Sigmoid colon (tissue), 7 donors: ENCODE measurements around the gene DNAH10. TPM values are rescaled to one million over a fixed set of nuclear protein-coding genes. Genes with fewer than 3 reads are reported as not detected.

ENCODE experiments used
- DNase-seq: peaks from one replicate; pipeline ENCODE4 v3.0.0-alpha.2; 2019
- H3K27ac ChIP-seq, 4 donors: fragments of 200-600 bp; sonication (generic); one replicate each; pipeline ENCODE4 v1.5.1; 2016 to 2019; ENCODE audit warnings: mild to moderate bottlenecking in 1 of 4
- H3K27me3 ChIP-seq, 3 donors: fragments of 200-600 bp; sonication (generic); one replicate each; pipeline ENCODE4 v1.5.1; 2019; ENCODE audit warnings: mild to moderate bottlenecking in 1 of 3
- H3K36me3 ChIP-seq, 4 donors: fragments of 200-600 bp; sonication (generic); one replicate each; pipeline ENCODE4 v1.5.1; 2016 to 2019
- H3K4me1 ChIP-seq, 4 donors: fragments of 200-600 bp; sonication (generic); one replicate each; pipeline ENCODE4 v1.5.1; 2017 to 2019
- H3K4me3 ChIP-seq, 4 donors: fragments of 200-600 bp; sonication (generic); one replicate each; pipeline ENCODE4 v1.5.1; 2017 to 2019; ENCODE audit warnings: mild to moderate bottlenecking in 2 of 4, moderate library complexity in 1 of 4
- H3K9me3 ChIP-seq, 4 donors: fragments of 200-600 bp in 3 of 4; sonication (generic) in 3 of 4; one replicate each; pipeline versions ENCODE4 v1.5.1 to v1.6.1; 2013 to 2019
- EP300 ChIP-seq, 4 donors: sonication (generic); formaldehyde crosslinking; IDR thresholded peaks; one replicate each; pipeline ENCODE4 v1.6.1; 2017; ENCODE audit warnings: antibody characterized with exemption in 4 of 4
- POLR2A ChIP-seq, 2 donors: fragments of 450-650 bp; IDR thresholded peaks; one replicate each; pipeline ENCODE4 v1.6.1; 2016; ENCODE audit warnings: antibody characterized with exemption in 2 of 2, mild to moderate bottlenecking in 2 of 2, moderate library complexity in 2 of 2
- POLR2AphosphoS5 ChIP-seq, 4 donors: sonication (generic); formaldehyde crosslinking; IDR thresholded peaks; one replicate each; pipeline ENCODE4 v1.6.1; 2017; ENCODE audit warnings: antibody characterized with exemption in 4 of 4
- WGBS, 2 donors: extraction: QIAGEN DNeasy Blood & Tissue Kit; methylation state at CpG; one replicate each; pipeline ENCODE4 v1.1.7; 2013; 5-methylcytosine and 5-hydroxymethylcytosine counted together
- intact Hi-C: fragments of 100-400 bp; cut with DNase I; formaldehyde crosslinking; loops from one replicate; pipeline ENCODE4 v1.15.1; 2023
- polyA plus RNA-seq, 3 donors: library from polyadenylated mRNA; stranded (reverse); fragments of 200-250 nt; gene quantifications; one replicate each; pipeline ENCODE4 v1.2.3, GENCODE V29; 2013
- total RNA-seq, 4 donors: library from RNA; depleted of rRNA; stranded (reverse); fragments of >200 nt; gene quantifications; one replicate each; pipeline ENCODE4 v1.1.0, GENCODE V29; 2016
- TF ChIP-seq, protein P1 (sequence below), 4 experiments: fragments of 450-650 bp in 3 of 4; fragments of 200-600 bp in 1 of 4; IDR thresholded peaks; one replicate each; pipeline ENCODE4 v1.5.1; 2016 to 2019; ENCODE audit warnings: antibody characterized with exemption in 4 of 4, mild to moderate bottlenecking in 3 of 4, moderate library complexity in 2 of 4
- donor health status: healthy with polysubstance abuse.
- donor health status: Bipolar disorder and iron deficiency.
- donor health status: healthy.

The DNAH10 gene
- total and polyA plus RNA-seq, 7 donors: under 0.01 to 0.29 (median 0.16) TPM; not detected in 4

DNA sequence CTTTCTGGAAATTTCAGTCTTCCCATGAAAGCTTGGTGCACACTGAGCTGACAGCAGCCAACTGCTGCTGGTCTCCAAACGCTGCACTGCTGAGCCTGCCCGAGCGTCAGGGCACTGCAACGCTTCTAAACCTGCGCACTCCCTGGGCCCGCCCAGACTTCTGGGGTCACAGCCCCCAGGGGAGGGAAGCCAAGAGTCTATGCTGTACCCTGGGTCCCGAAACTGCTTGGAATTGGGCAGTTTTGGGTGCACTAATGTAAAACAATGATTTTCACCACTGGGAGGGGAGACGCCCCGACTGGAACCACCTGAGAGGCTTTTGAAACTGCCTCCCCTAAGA, 178.5 kb downstream of the DNAH10 start:
- no peaks in the 10 kb centered on the region for H3K27me3 ChIP-seq
- H3K4me3 ChIP-seq: no peak overlapping the region
- intact Hi-C loops: no loop called here
- no peak overlapping the region for H3K27ac ChIP-seq
- TF ChIP-seq EP300 (IDR thresholded peaks at IDR 0.05): no peak
- no peak for TF ChIP-seq POLR2A (IDR thresholded peaks at IDR 0.05)
- TF ChIP-seq, protein P1, sequence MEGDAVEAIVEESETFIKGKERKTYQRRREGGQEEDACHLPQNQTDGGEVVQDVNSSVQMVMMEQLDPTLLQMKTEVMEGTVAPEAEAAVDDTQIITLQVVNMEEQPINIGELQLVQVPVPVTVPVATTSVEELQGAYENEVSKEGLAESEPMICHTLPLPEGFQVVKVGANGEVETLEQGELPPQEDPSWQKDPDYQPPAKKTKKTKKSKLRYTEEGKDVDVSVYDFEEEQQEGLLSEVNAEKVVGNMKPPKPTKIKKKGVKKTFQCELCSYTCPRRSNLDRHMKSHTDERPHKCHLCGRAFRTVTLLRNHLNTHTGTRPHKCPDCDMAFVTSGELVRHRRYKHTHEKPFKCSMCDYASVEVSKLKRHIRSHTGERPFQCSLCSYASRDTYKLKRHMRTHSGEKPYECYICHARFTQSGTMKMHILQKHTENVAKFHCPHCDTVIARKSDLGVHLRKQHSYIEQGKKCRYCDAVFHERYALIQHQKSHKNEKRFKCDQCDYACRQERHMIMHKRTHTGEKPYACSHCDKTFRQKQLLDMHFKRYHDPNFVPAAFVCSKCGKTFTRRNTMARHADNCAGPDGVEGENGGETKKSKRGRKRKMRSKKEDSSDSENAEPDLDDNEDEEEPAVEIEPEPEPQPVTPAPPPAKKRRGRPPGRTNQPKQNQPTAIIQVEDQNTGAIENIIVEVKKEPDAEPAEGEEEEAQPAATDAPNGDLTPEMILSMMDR (IDR thresholded peaks at IDR 0.05): no peak
- TF ChIP-seq POLR2AphosphoS5 (IDR thresholded peaks at IDR 0.05): no peak
- no peaks in the 10 kb centered on the region for H3K4me1 ChIP-seq
- H3K36me3 ChIP-seq: peaks cover 17 to 86% (median 38%) of the 10 kb centered on the region in 4 donors
- 93 to 96% methylated on average over 9 of the region's 9 CpGs for WGBS, 2 donors
- no peak for DNase-seq
- peaks cover 0 to 5% (median 2%) of the 10 kb centered on the region in 4 donors for H3K9me3 ChIP-seq

DNA sequence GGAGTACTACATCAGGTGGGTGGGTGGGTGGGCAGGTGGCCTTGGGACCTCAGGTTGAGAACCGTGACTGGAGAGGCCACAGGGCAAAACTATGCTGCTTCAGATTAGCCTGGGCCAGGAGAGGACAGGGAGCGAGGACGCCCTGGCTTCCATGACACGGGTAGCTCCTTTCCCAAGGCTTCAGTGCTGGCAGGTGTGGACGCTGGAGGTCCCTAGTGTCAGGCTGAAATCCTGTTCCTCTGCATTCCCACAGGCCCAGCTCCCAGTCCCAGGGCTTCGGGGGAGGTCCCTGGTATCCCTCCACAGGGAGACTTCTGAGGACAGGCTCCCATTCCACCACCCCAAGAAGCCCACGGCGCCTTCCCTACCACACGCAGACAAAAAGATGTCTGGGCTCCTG, 178.9 kb downstream of the DNAH10 start:
- TF ChIP-seq POLR2AphosphoS5 (IDR thresholded peaks at IDR 0.05) (no peak), POLR2A (IDR thresholded peaks at IDR 0.05) (no peak), EP300 (IDR thresholded peaks at IDR 0.05) (no peak)
- TF ChIP-seq, protein P1 (IDR thresholded peaks at IDR 0.05): no peak
- H3K9me3 ChIP-seq: peaks cover 0 to 5% (median 2%) of the 10 kb centered on the region in 4 donors
- H3K4me1 ChIP-seq: no peaks in the 10 kb centered on the region
- peaks cover 17 to 82% (median 38%) of the 10 kb centered on the region in 4 donors for H3K36me3 ChIP-seq
- no peak for DNase-seq
- H3K27ac ChIP-seq: no peak overlapping the region
- intact Hi-C loops: no loop called here
- WGBS, 2 donors: 95 to 96% methylated on average over 9 of the region's 9 CpGs
- no peaks in the 10 kb centered on the region for H3K27me3 ChIP-seq
- no peak overlapping the region for H3K4me3 ChIP-seq

DNA sequence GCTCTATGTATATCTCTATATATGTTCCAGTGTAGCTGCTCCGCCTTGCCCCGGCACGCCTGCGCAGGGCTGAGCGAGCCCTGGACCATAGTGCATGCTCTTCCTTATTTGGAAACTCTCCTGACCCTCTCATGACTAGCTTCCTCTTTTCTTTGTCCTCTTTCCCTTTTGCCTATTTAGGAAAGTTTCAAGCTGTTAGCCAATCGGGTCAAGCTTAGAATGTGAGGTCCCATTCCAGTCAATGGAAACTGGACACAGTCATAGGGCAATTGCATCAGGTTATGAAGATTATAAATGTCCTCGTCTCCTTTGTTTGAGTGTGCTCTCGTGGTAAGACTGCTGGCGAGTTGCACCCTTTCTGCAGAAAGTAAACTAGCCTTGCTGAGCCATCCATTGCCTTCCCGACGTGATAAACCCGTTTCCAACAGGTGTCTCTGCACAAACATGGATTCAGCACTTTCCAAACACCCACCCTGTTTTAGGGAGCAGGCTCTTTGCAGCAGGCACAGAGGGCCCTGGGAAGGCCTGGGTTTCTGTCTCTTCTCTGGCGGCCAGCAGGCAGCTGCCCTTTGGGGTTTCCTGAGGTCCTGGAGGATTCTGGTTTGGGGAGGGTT, 179.6 kb downstream of the DNAH10 start:
- 89 to 96% methylated on average over 13 of the region's 13 CpGs for WGBS, 2 donors
- H3K36me3 ChIP-seq: peaks cover 17 to 74% (median 35%) of the 10 kb centered on the region in 4 donors
- H3K27ac ChIP-seq: no peak overlapping the region

DNA sequence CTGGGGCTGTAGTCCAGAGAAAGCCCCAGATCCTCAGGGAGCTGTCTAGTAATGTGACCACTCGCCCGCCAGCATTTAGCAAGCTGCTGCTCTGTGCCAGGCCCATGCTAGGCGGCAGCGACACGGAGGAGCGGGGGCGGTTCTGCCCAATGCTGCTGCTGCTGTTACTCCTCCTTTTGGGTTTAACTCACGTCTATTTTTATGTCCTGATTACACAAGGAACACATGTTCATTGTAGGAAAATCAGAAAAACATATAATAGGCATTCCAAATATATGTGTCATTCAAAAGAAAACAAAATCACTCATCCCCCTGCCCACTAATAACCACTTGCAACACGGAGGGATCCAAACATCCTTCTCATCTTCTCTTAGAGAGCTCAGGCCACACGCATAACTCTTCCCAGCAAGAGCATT, 180.1 kb downstream of the DNAH10 start:
- peaks cover 17 to 69% (median 30%) of the 10 kb centered on the region in 4 donors for H3K36me3 ChIP-seq
- TF ChIP-seq, protein P1 (IDR thresholded peaks at IDR 0.05): no peak
- no peak for TF ChIP-seq POLR2A (IDR thresholded peaks at IDR 0.05)
- TF ChIP-seq POLR2AphosphoS5 (IDR thresholded peaks at IDR 0.05): no peak
- no peak for TF ChIP-seq EP300 (IDR thresholded peaks at IDR 0.05)
- DNase-seq: no peak
- 93 to 94% methylated on average over 10 of the region's 10 CpGs for WGBS, 2 donors
- intact Hi-C loops: no loop called here
- no peaks in the 10 kb centered on the region for H3K27me3 ChIP-seq
- H3K4me1 ChIP-seq: peaks cover 0 to 9% (median 4%) of the 10 kb centered on the region in 4 donors
- peaks cover 0 to 5% (median 2%) of the 10 kb centered on the region in 4 donors for H3K9me3 ChIP-seq
- H3K27ac ChIP-seq: no peak overlapping the region
- no peak overlapping the region for H3K4me3 ChIP-seq

More for the DNA sequence above, 179.6 kb downstream of the DNAH10 start:
- Histone ChIP-seq H3K4me1 (peaks cover 0 to 4% (median 2%) of the 10 kb centered on the region in 4 donors), H3K4me3 (no peak overlapping the region), H3K27me3 (no peaks in the 10 kb centered on the region), H3K9me3 (peaks cover 0 to 5% (median 2%) of the 10 kb centered on the region in 4 donors)
- DNase-seq: no peak
- TF ChIP-seq POLR2A (IDR thresholded peaks at IDR 0.05) (no peak), EP300 (IDR thresholded peaks at IDR 0.05) (no peak), POLR2AphosphoS5 (IDR thresholded peaks at IDR 0.05) (no peak)
- TF ChIP-seq, protein P1 (IDR thresholded peaks at IDR 0.05): no peak
- intact Hi-C loops: no loop called here
